OCI-LY3 (cell line): ENCODE data around the gene ZNF768.

ENCODE experiments used
- CTCF ChIP-seq: fragments of 200-600, 300-600 bp; sonication (generic); IDR thresholded peaks from 2 replicates; pipeline ENCODE4 v1.5.1; 2014; ENCODE audit warnings: antibody characterized with exemption, low read length, low read depth
- EZH2phosphoT487 ChIP-seq: fragments of 200-600 bp; shearing (Covaris generic); IDR thresholded peaks from 2 replicates; pipeline ENCODE4 v1.6.1; 2018; ENCODE audit warnings: antibody characterized with exemption, mixed run types, low read depth

GRCh38 chr16:30515275-30515674, 11.1 kb downstream of the ZNF768 start:
- no peak for TF ChIP-seq CTCF
- no peak for TF ChIP-seq EZH2phosphoT487
